ENCODE results near the gene EPHB4. TPM values are rescaled to one million over a fixed set of nuclear protein-coding genes. Genes with fewer than 3 reads are reported as not detected.

Gene EPHB4
- total RNA-seq, 2 donors from 2014 or later, result 33.6 to 46.4 TPM

- Histone ChIP-seq H3K36me3 (replicated peaks in 1 of 2; ENCODE audit: insufficient read depth in 1 of 2, low read depth in 2 of 2) (peaks cover 0 to 11% of the 10 kb centered on the region in 2 donors), H3K4me3 (peak overlapping the region in 1 of 2 donors; percentile 34), H3K27me3 (no peaks in the 10 kb centered on the region), H3K4me1 (peaks cover 47% of the 10 kb centered on the region), H3K27ac (peak overlapping the region in 3 of 4 donors; percentile 89 to 96 (median 89)), H3K9me3 (no peaks in the 10 kb centered on the region)
- DNase-seq (no peak), ATAC-seq (no peak)
- 83 to 92% methylated on average over 6 to 10 of the region's 10 CpGs for whole genome bisulfite sequencing, 2 donors
- TF ChIP-seq CTCF (IDR thresholded peaks at IDR 0.05) (no peak), POLR2A (IDR thresholded peaks at IDR 0.05) (no peak)
- intact Hi-C loops (cut with DNase I), result no loop called here
Measured at GRCh38 chr7:100873599-100874299, 46.4 kb upstream of the EPHB4 start.

GRCh38 chr7:100867776-100868485 is 40.6 kb upstream of the EPHB4 start:
- intact Hi-C loops (cut with DNase I), result no loop called here
- peak; percentile 16 for ATAC-seq

GRCh38 chr7:100867040-100867775 is 39.9 kb upstream of the EPHB4 start, which contains the start of gene TRIP6:
TSS of gene TRIP6 (plus strand) at chr7:100867387. CDS start at chr7:100867498, 111 bp downstream.
- Histone ChIP-seq H3K27ac (peak within 1 kb of the TSS; percentile 92 to 96 (median 94)), H3K27me3 (no peaks in the 10 kb centered on the region), H3K4me1 (peaks cover 41% of the 10 kb centered on the region), H3K36me3 (replicated peaks in 1 of 2; ENCODE audit: insufficient read depth in 1 of 2, low read depth in 2 of 2) (peaks cover 0 to 4% of the 10 kb centered on the region in 2 donors), H3K4me3 (peak within 1 kb of the TSS; percentile 60 to 69), H3K9me3 (no peaks in the 10 kb centered on the region)
- DNase-seq (peak; percentile 82 to 86 (median 85)), ATAC-seq (peak; percentile 72)
- 1 to 3% methylated on average over 32 to 36 of the region's 42 CpGs for WGBS, 2 donors
- TF ChIP-seq CTCF (IDR thresholded peaks at IDR 0.05) (no peak), POLR2A (IDR thresholded peaks at IDR 0.05) (peak; percentile 20 to 67 (median 55))
- intact Hi-C loops (cut with DNase I), result no loop called here

More at GRCh38 chr7:100867776-100868485, 40.6 kb upstream of the EPHB4 start:
- WGBS, 2 donors, result 17 to 22% methylated on average over 10 to 27 of the region's 27 CpGs
- H3K4me1 ChIP-seq, result peaks cover 41% of the 10 kb centered on the region
- H3K27ac ChIP-seq, result peak overlapping the region; percentile 92 to 96 (median 94)
- no peak for TF ChIP-seq POLR2A (IDR thresholded peaks at IDR 0.05)
- no peak for TF ChIP-seq CTCF (IDR thresholded peaks at IDR 0.05)
- H3K9me3 ChIP-seq, result no peaks in the 10 kb centered on the region
- H3K4me3 ChIP-seq, result peak overlapping the region; percentile 60 to 69
- DNase-seq, result peak in 2 of 4 donors; percentile 42 to 44
- H3K36me3 ChIP-seq (replicated peaks in 1 of 2; ENCODE audit: insufficient read depth in 1 of 2, low read depth in 2 of 2), result peaks cover 0 to 8% of the 10 kb centered on the region in 2 donors
- no peaks in the 10 kb centered on the region for H3K27me3 ChIP-seq

GRCh38 chr7:100866729-100867039 is 39.4 kb upstream of the EPHB4 start:
- peak overlapping the region; percentile 92 to 96 (median 94) for H3K27ac ChIP-seq
- no peaks in the 10 kb centered on the region for H3K27me3 ChIP-seq
- no peak for DNase-seq
- WGBS, 2 donors, result 41 to 46% methylated on average over 2 to 4 of the region's 5 CpGs
- ATAC-seq, result no peak
- TF ChIP-seq POLR2A (IDR thresholded peaks at IDR 0.05) (no peak), CTCF (IDR thresholded peaks at IDR 0.05) (no peak)
- H3K9me3 ChIP-seq, result no peaks in the 10 kb centered on the region
- H3K4me3 ChIP-seq, result peak overlapping the region in 1 of 2 donors; percentile 60
- intact Hi-C loops (cut with DNase I), result no loop called here
- peaks cover 0 to 3% of the 10 kb centered on the region in 2 donors for H3K36me3 ChIP-seq (replicated peaks in 1 of 2; ENCODE audit: insufficient read depth in 1 of 2, low read depth in 2 of 2)
- peaks cover 41% of the 10 kb centered on the region for H3K4me1 ChIP-seq
